NCI-H2107 treated with DMSO at 0.1 percent for 48 hours (cell line): Measurements from ENCODE around the gene SLC47A1.
"Not testable (repeated sequence)": the region's sequence is repeated elsewhere in the genome, so short reads cannot be mapped to it uniquely, and the experiment has no call there.

Source experiments
- DNase-seq: peaks from one replicate; lab custom pipeline; 2025; ENCODE audit not compliant: unreplicated experiment; lab: John Stamatoyannopoulos, UW

SLC47A1 gene

DNA sequence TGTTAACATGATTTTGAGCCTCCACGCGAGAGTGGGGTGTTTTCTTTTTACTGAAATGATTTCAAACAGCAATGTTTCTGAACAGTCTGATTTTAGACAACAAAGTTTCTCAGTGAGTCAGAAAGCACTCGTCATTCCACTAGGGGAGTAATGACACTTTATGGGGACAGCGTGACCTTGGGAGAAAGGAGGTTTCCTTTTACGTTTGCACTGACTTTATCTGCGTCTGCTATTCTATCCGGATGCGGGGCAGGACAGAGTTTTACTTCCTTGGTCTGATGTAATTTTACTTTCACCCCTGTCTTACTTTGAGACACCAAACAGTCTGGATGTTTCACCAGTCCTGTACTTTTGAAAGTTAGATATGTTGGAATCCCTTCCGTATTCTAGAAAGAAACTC is 20.7 kb downstream of the SLC47A1 start:
- no peak for DNase-seq

DNA sequence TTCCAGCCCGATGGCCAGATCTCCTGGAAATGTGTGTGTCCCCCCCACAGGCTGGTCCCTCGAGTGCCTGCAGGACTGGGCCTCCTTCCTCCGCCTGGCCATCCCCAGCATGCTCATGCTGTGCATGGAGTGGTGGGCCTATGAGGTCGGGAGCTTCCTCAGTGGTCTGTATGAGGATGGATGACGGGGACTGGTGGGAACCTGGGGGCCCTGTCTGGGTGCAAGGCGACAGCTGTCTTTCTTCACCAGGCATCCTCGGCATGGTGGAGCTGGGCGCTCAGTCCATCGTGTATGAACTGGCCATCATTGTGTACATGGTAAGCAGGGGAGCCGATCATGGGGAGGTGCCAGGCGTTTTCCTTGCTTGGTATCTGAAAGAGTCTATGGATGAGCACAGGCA is 22.1 kb downstream of the SLC47A1 start:
- DNase-seq, result no peak

DNA sequence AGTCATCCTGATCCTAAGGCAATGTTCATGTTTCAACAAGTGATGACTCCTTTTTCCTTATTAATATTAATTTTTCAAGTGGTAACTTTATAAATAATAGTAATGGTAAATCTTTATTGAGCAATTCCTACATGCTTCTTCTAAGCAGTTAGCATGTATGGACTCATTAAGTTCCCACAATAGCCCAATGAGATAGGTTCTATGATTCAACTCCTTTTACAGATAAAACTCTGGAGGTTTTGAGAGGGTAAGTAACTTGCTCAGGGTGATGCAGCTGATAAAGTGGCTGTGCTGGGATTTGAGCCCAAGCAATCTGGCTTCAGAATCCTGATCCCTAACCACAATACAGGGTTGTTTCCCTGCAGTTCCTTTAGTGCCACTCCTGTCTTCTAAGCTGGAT is 25.3 kb downstream of the SLC47A1 start:
- no peak for DNase-seq

DNA sequence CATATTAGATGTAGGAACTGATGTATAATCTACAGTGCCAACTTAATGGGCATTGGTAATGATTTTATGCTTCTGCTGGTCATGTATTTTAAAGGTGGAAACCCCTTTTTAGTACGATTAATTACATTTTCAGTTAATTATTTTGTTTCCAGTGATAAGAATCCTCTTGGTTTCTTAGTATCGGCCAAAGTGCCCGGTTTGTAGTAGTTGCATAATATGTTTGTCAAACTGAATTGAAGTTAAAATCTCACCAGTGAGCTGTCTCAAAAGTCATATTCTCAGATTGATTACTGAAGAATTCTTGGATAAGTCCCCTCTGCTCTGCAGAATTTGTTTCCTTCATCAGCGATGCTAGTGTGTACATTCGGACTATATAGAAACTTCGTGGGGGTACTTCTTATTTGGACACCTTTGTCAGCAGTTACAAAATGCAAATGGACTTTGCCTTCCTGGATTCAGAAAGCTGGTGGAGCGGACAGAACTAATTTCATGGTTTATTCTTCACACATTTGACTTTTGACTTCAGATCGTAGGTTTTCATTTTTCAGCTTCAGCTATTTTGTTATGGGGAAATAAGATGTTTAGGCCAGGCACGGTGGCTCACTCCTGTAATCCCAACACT is 28.2 kb downstream of the SLC47A1 start:
- DNase-seq, result no peak

DNA sequence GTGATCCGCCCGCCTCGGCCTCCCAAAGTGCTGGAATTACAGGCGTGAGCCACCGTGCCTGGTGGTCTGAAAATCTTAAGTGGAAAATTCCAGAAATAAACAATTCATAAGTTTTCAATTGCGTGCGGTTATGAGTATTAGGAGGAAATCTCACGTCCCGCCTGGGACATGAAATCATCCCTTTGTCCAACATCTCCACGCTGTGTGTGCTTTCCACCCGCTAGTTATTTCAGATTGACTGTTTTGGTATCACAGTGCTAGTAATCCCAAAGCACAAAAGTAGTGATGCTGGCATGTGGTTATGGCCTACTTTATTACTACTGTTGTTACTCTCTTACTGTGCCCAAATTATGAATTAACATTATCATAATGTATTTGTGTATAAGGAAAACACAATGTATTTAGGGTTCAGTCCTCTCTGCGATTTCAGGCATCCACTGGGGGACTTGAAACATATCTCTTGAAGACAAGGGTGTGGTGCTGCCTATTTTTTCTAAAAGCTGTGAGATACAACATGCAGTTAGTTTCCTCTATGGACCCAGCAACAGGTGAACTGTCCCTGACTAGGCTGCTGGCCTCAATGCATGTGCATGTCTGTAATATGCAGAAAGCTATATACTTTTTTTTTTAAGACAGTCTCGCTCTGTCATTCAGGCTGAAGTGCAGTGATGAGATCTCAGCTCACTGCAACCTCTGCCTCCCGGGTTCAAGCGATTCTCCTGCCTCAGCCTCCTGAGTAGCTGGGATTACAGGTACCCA is 32.3 kb downstream of the SLC47A1 start:
- no peak for DNase-seq

DNA sequence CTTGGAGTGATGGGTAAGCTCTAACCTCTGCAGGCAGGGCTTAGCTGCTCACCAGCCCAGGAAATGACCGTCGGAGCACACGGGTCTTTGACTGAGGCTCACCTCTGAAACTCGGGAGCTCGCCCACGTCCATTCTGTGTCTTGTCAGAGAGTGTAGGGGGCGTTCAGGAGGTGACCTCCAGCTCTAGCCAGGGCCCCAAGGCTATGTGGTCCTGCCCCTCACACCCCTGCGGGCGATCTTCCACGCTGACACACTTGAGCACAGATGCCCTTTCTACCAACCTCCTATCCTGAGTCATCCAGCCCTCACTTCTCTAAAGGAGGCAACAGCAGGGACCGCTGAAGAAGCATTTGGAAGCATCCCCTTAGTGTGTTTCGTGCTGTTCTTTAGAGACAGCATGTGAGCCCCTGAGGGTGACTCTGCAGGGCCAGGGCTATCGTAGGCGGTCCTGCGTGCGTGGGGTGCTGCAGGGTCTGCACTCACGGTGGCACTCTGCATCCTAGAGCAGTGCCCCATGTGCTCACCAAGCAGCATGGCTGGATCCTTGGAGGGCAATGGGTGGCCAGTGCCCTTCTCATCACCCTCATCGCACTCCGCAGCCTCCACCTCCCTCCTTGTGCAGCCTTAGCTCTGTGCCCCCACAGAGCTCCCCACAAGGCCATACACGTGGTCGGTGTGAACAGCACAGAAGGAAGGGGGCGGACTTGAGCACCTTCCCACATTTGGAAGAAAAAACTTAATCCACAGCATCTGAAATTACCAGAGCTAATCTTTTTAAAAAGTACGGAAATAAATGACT is 33.8 kb downstream of the SLC47A1 start:
- no peak for DNase-seq

DNA sequence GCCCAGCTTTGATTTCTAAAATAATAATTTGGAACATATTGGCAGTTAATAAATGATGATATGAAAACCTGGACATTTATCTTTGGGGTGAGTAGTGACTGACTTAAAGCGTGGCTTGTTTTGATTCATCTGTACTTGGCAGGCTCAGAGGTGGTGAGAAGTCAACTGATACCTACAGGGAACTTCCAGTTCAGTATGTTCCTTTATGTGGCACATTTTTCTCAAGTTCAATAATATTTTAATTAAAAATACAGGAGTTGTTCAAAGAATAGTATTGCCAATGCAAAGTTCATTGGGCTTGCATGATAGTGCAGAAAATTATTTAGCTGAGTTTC is 34.3 kb downstream of the SLC47A1 start:
- no peak for DNase-seq

DNA sequence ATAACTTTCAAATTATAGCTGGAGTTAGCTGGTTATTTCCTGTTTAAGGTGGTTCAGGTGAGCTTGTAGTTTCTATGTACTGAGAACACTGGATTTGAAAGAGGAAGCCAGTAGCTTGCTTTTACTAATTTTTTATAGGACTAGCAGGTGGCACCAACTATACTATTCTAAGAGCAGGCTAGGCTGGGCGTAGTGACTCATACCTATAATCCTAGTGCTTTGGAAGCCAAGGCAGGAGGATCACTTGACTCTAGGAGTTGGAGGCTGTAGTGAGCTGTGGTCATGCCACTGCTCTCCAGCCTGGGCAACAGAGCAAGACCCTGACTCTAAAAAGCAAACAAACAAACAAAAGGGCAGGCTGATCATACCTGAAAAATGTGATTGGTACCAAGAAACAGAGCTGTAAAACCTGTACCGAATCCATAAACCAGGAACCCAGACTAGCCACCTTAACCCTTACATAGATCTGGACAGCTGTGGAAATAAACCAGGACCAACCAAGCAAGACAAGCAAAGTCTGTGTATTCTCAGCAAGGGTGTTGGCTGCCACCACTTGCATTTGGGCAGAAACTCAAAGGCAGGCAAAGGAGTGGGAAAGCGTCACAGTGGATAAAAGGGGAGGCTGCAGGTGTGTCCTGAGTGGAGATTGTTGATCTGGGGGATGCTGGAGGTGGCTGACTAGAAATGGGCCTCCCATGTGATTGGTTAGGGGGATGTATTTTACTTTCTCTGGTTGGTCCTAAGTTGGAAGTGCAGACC is 36.3 kb downstream of the SLC47A1 start:
- no peak for DNase-seq

DNA sequence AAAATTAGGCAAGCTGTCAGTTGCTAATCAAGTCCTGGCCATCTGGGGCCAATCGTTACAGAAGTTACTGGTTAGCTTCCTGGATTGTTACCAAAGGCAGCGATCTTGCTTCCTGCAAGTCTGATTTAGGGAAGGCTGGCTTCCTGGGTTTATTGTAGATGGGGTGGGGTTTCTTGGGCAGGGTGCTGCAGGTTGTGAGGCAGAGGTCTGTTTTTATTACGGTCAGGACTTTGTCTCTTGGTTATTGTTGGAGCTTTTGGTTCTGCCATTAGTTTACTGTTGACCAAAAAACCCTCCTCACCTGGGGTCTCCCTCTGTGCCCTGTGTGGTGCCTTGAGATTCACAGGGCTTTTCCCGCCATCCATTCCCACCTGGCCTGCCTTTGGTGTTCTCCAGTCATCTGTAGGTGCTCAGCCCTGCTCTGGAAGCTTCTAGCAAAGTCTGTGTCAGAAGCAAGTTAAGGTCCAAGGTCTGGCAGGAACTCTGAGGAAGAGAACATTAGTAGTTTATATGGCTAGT is 36.9 kb downstream of the SLC47A1 start:
- DNase-seq, result no peak

DNA sequence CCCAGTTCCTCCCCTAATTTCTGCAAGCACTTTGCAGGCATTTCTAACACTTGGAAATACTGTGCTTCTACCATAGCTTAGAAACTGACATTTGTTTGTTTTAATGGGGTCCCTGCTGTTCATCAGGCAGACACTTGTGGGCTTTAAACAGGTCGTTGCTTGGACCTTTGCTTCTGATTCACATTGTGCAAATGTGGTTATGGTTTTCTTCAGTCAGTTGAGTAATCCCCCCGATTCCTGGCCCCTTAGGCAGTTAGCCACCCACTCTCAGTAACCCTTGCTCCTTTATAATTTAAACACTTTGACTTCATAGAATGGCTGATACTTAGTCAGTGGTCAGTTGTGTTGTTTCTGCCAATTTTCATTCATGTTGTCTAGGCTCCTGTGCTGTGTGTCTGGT is 39.4 kb downstream of the SLC47A1 start:
- DNase-seq, result no peak

DNA sequence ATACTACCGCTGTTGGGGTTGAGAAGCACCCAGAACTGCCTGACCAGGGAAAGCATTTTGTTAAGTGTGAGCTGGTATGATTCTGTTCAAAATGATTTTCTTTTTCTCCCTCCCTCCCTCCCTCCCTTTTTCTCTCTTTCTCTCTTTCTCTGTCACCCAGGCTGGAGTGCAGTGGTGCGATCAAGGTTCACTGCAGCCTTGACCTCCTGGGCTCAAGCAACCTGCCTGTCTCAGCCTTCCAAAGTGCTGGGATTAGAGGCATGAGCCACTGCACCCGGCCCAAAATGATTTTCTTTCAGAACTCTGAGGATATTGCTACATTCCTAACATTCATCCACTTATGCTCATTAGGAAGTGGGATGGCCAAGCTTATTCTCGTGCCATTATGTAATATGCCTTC is 41.3 kb downstream of the SLC47A1 start:
- no peak for DNase-seq

DNA sequence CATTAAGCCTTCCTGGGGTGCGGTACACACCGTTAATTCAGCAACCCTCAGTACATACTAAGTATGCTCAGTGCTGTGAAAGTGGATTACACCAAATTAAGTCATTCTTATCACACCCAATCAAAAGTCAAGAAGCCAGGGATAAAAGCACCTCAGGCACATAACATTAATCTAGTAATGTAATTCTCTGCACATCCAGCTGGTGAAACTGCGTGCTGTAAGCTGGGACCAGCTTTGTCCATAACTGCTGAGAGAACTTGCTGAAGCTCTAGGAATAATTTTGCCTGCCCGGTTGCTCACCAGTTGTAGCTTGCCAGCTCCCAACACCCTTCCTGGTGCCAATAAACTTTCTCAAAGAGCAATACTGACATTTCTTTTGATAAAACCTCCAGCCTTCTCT is 44.9 kb downstream of the SLC47A1 start:
- no peak for DNase-seq

DNA sequence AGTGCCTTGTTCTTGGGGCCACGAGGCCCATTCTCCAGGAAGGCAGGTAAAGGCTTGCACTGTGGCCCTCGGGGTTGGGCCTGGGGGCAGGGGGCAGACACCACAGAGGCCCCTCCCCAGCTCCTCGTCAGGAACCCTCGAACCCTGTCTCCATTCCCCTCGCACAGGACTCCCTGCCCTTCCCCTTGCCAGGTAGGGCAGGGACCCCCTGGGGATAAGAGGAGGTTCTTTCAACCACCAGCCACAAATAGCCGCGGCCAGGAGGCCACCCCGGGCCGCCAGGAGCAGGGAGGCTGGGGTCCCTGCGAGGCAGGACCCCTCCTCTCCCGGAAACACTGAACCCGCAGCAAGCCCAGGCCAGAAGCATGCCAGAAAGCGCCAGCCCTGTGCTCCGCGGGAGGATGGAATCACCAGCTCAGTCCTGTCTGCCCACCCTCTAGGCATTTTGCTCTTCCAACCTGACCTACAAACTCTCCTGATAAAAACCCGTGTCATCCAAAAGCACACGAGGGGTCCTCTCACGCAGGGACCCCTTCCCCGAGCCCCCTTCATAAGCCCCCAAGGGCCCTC is 45.6 kb downstream of the SLC47A1 start:
- DNase-seq, result no peak

DNA sequence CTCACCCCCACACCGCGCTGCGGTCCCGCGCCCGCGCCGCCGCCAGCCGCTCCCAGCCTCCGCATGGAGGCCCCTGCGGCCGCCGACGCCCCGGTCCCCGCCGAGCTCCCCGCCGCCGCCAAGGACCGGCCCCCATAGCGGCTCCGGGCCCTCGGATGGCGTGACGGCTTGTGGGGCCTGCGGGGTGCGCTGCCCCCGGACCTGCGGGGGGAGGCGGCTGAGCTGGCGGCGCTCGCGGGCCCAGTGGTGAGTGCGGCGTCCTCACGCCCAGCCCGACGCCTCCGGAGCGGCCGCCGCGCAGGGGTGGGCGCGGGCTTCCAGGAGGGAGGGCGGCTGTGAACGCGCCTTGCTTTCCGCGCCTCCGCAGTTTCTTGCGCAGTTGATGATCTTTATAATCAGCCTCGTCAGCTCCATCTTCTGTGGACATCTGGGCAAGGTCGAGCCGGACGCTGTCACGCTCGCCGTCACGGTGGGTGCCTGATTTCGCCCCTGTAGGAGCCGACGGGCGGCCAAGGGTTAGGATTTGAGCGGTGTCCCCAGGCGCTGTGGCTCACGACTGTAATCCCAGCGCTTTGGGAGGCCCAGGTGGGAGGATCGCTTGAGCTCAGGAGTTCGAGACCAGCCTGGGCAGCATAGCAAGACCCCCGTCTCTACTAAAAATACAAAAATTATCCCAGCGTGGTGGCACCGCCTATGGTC is 46.4 kb downstream of the SLC47A1 start:
- no peak for DNase-seq

DNA sequence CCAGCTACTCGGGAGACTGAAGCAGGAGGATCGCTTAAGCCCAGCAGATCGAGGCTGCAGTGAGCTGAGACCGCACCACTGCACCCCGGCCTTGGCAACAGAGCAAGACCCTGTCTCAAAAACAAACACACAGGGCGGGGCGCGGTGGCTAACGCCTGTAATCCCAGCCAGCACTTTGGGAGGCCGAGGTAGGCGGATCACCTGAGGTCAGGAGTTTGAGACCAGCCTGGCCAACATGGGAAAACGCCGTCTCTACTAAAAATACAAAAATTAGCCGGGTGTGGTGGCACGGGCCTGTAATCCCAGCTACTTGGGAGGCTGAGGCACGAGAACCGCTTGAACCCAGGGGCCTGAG is 46.9 kb downstream of the SLC47A1 start:
- DNase-seq, result not testable (repeated sequence)

DNA sequence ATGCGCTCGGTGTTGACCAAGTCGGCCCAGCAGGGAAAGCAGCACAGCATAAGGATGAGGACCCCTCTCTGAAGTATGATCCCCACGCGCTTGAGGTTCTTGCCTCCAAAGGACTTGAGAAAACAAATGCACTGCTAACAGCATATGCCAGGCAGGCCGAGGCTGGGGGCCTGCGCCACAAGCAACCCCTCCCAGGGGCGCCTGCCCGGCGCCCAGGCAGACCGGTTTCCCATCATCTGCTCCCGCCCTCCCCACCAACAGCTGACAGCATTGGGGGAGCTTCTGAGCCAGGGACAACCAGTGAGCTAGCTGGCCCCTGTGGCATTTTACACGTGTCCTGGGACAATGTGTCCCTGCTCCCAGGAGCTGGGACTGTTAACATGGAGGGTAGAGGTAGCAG is 48.5 kb downstream of the SLC47A1 start:
- DNase-seq, result not testable (repeated sequence)

DNA sequence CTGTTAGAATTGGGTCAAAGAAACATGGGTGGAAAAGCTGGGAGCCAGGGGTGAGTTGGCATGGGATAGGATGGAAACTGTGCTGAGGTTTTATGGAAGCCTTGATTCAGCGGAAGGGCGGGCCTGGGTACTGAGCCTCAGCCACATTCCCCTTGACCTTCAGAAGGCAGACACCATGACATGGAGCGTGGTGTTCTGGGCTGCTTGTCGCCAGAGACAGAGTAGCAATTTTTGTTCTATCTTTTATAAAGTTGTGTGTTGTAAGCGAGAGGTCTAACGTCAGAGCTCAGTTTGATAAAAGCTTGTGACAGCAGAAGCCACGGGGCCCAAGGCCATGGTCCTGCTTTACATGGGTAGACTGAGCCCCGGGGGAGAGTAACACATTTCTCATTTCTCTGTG is 50.2 kb downstream of the SLC47A1 start:
- no peak for DNase-seq

DNA sequence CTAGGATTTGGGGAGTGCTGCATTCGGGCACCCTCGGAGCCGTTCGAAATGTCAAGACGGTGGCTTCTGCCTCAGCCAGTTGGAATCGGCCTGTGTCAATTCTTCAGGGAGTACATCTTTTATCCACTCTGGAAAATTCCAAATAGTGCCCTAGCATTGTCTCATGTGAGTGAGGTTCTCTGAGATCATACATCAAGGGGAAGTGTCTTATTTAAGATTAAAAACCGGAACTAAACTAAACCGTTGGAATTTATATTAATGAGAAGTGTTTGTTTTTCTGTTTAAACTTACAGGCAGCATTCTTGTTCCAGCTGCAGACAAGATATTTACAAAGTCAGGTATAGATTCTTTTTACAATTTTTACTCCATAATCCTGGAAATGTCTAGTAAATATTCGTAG is 56.8 kb downstream of the SLC47A1 start:
- DNase-seq, result no peak

DNA sequence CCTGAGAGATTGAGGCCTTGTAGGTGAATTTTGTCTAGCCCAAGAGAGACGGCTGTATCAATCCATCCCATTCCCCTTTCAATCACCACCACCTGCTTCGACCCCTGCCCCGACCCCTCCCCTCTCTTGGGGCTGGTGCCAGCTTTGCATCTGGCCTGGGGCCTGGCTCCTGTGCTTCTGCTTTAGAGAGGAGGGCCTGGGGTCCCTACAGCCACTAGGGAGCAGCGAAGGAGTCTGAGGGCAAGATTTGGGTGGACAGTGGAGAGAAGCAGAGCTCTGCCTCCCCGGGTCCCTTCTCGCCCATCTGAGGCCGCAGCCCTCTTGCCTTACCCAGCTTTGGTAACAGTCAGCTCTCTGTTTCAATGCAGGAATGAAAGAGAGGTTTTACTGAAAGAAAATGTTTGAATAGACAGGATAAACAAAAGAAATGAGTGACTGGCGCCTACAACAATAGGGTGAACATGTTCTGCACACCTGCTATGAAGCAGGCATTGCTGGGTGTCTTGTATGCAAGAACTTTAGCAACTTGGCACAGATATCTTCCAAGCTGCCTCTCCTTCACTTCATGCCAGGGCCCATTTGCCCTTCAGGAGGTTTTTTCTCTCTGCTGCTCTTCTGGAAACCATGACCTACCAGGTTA is 57.4 kb downstream of the SLC47A1 start:
- DNase-seq, result no peak

DNA sequence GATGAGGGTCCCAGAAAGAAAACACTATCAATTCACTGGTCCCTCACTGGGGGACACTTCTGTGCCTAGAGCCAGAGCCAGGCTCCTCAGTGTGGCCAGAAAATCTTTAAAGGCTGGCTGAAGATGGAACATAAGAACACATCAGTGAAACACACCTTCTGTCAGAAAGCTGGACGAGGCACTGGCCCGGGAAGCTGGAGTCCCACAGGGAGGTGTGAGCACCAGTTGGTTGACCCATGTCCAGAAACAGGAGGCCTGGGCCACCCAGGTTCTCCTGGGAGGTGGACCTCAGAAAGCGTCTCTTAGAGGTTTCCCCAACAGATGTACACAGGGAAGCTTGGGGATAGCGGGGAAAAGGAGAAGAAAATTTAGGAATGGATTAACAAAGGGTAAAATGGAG is 58.7 kb downstream of the SLC47A1 start:
- no peak for DNase-seq
